HEK293 (cell line): ENCODE measurements around the gene PICALM.

Experiments used
- CTCF ChIA-PET: fragments of 350-600 bp; formaldehyde crosslinking; extraction: SDS; loops from one replicate; lab custom pipeline; 2021; ENCODE audit warnings: antibody characterized with exemption; lab: Yijun Ruan, JAX
- POLR2A ChIA-PET: fragments of 300-600 bp; formaldehyde crosslinking; extraction: SDS; loops from one replicate; lab custom pipeline; 2020; ENCODE audit warnings: antibody characterized with exemption, inconsistent platforms; lab: Yijun Ruan, JAX
- H3K27ac ChIP-seq: fragments of 200-500 bp; sonication (Bioruptor generic); 2 replicates; pipeline ENCODE4 v1.5.1; 2014; ENCODE audit warnings: low read depth, low read length, control low read depth, inconsistent platforms; ENCODE audit errors: extremely low read depth
- H3K36me3 ChIP-seq, 2 experiments: fragments of 200-500 bp in 1 of 2; sonication (Bioruptor generic) in 1 of 2; 1 replicate in 1 of 2; 2 replicates in 1 of 2; pipeline ENCODE4 v1.5.1; 2014 to 2017; ENCODE audit warnings: inconsistent platforms in 2 of 2, low read length in 2 of 2; ENCODE audit not compliant: control insufficient read depth in 2 of 2, insufficient read depth in 1 of 2
- H3K4me1 ChIP-seq: fragments of 200-500 bp; sonication (Bioruptor generic); 2 replicates; pipeline ENCODE4 v1.5.1; 2014; ENCODE audit warnings: mild to moderate bottlenecking, low read length, inconsistent platforms; ENCODE audit not compliant: control insufficient read depth, insufficient read depth
- H3K4me3 ChIP-seq: 2 replicates; pipeline ENCODE4 v1.5.1; 2011; ENCODE audit warnings: low read depth, mild to moderate bottlenecking, control low read depth, low read length, moderate library complexity
- H3K9me3 ChIP-seq: fragments of 200-500 bp; sonication (Bioruptor generic); 2 replicates; pipeline ENCODE4 v1.5.1; 2014; ENCODE audit warnings: low read depth, low read length, inconsistent platforms; ENCODE audit not compliant: control insufficient read depth, insufficient read depth
- BCL11A ChIP-seq: fragments of 450-650 bp; formaldehyde crosslinking; IDR thresholded peaks from 2 replicates; pipeline ENCODE4 v1.5.1; 2016; ENCODE audit warnings: low read depth, missing biosample characterization, missing genetic modification characterization
- EGR2 ChIP-seq: fragments of 450-650 bp; formaldehyde crosslinking; IDR thresholded peaks from 2 replicates; pipeline ENCODE4 v1.5.1; 2016; ENCODE audit warnings: low read depth, missing biosample characterization, missing genetic modification characterization
- MYNN ChIP-seq: fragments of 450-650 bp; formaldehyde crosslinking; IDR thresholded peaks from 2 replicates; pipeline ENCODE4 v1.5.1; 2016; ENCODE audit warnings: missing biosample characterization, missing genetic modification characterization, borderline replicate concordance
- OSR2 ChIP-seq: fragments of 450-650 bp; formaldehyde crosslinking; IDR thresholded peaks from 2 replicates; pipeline ENCODE4 v1.5.1; 2016; ENCODE audit warnings: missing biosample characterization, missing genetic modification characterization
- PRDM10 ChIP-seq: fragments of 450-650 bp; formaldehyde crosslinking; IDR thresholded peaks from 2 replicates; pipeline ENCODE4 v1.5.1; 2016; ENCODE audit warnings: missing biosample characterization, missing genetic modification characterization
- ZBTB6 ChIP-seq: fragments of 450-650 bp; formaldehyde crosslinking; IDR thresholded peaks from 2 replicates; pipeline ENCODE4 v1.5.1; 2017; ENCODE audit warnings: missing biosample characterization, missing genetic modification characterization
- ZNF112 ChIP-seq: fragments of 450-650 bp; formaldehyde crosslinking; IDR thresholded peaks from 2 replicates; pipeline ENCODE4 v1.5.0; 2017; ENCODE audit warnings: missing biosample characterization, missing genetic modification characterization
- ZNF223 ChIP-seq: fragments of 450-650 bp; formaldehyde crosslinking; IDR thresholded peaks from 2 replicates; pipeline ENCODE4 v1.5.1; 2016; ENCODE audit warnings: missing biosample characterization, missing genetic modification characterization
- ZNF292 ChIP-seq: fragments of 450-650 bp; formaldehyde crosslinking; IDR thresholded peaks from 2 replicates; pipeline ENCODE4 v1.5.1; 2016; ENCODE audit warnings: low read depth, missing biosample characterization, missing genetic modification characterization, borderline replicate concordance
- ZNF362 ChIP-seq: fragments of 450-650 bp; formaldehyde crosslinking; IDR thresholded peaks from 2 replicates; pipeline ENCODE4 v1.5.1; 2016; ENCODE audit warnings: missing biosample characterization, missing genetic modification characterization
- ZNF37A ChIP-seq: fragments of 450-650 bp; IDR thresholded peaks from 2 replicates; pipeline ENCODE4 v1.5.1; 2018; ENCODE audit warnings: missing biosample characterization, missing genetic modification characterization
- ZNF48 ChIP-seq: fragments of 450-650 bp; formaldehyde crosslinking; IDR thresholded peaks from 2 replicates; pipeline ENCODE4 v1.5.1; 2016; ENCODE audit warnings: missing biosample characterization, missing genetic modification characterization
- ZNF510 ChIP-seq: fragments of 450-650 bp; formaldehyde crosslinking; IDR thresholded peaks from 2 replicates; pipeline ENCODE4 v1.5.1; 2018; ENCODE audit warnings: mild to moderate bottlenecking, missing genetic modification characterization, missing biosample characterization; ENCODE audit not compliant: insufficient replicate concordance
- ZNF521 ChIP-seq: fragments of 450-650 bp; formaldehyde crosslinking; IDR thresholded peaks from 2 replicates; pipeline ENCODE4 v1.5.1; 2017; ENCODE audit warnings: missing biosample characterization, mild to moderate bottlenecking, missing genetic modification characterization
- ZNF664 ChIP-seq: fragments of 450-650 bp; formaldehyde crosslinking; IDR thresholded peaks from 2 replicates; pipeline ENCODE4 v1.5.1; 2016; ENCODE audit warnings: missing biosample characterization, missing genetic modification characterization
- ZNF707 ChIP-seq: fragments of 450-650 bp; formaldehyde crosslinking; IDR thresholded peaks from 2 replicates; pipeline ENCODE4 v1.5.1; 2016; ENCODE audit warnings: missing biosample characterization, missing genetic modification characterization
- ZNF777 ChIP-seq: fragments of 450-650 bp; formaldehyde crosslinking; IDR thresholded peaks from 2 replicates; pipeline ENCODE4 v1.5.1; 2017; ENCODE audit warnings: missing biosample characterization, missing genetic modification characterization, borderline replicate concordance
- ZSCAN30 ChIP-seq: fragments of 450-650 bp; IDR thresholded peaks from 2 replicates; pipeline ENCODE4 v1.5.1; 2018; ENCODE audit warnings: missing biosample characterization, mild to moderate bottlenecking, missing genetic modification characterization, moderate library complexity

PICALM gene

GRCh38 chr11:86067009-86067850, 1.7 kb downstream of the PICALM start (continued):
- no peak for TF ChIP-seq BCL11A

GRCh38 chr11:86066657-86067008, 2.3 kb downstream of the PICALM start:
- Histone ChIP-seq H3K9me3 (no peaks in the 10 kb centered on the region), H3K36me3 (no peaks in the 10 kb centered on the region), H3K4me3 (peak overlapping the region; percentile 69), H3K27ac (no peak overlapping the region), H3K4me1 (peaks cover 3% of the 10 kb centered on the region; the same call in 1 of the 2 replicates)
- ChIA-PET CTCF (interaction anchor here (1.2 to 1.8 kb wide), 3 partner anchors 25 to 212 kb away, joined by 4 to 8 read pairs (median 6); partner anchors contain the start of gene CCDC83), POLR2A (interaction anchor here (0.9 kb wide), 1 partner anchor 127 kb away, joined by 3 read pairs; no protein-coding TSS in a partner anchor)
- TF ChIP-seq ZNF777 (tag by site-specific recombination): no peak
- no peak for TF ChIP-seq ZSCAN30 (tag by site-specific recombination)
- no peak for TF ChIP-seq ZNF37A (tag by site-specific recombination)
- no peak for TF ChIP-seq ZNF112 (tag by site-specific recombination)
- no peak for TF ChIP-seq ZNF707 (tag by site-specific recombination)
- TF ChIP-seq ZNF362: no peak
- no peak for TF ChIP-seq OSR2 (tag by site-specific recombination)
- no peak for TF ChIP-seq ZBTB6 (tag by site-specific recombination)

- H3K4me1 ChIP-seq: peaks cover 3% of the 10 kb centered on the region; the same call in 1 of the 2 replicates
- H3K27ac ChIP-seq: no peak overlapping the region
- no peaks in the 10 kb centered on the region for H3K36me3 ChIP-seq
- TF ChIP-seq MYNN (tag by site-specific recombination): no peak
- TF ChIP-seq PRDM10: no peak
- no peak for TF ChIP-seq ZNF510
- TF ChIP-seq ZNF521 (tag by site-specific recombination): no peak
- no peak for TF ChIP-seq ZNF48
- no peak for TF ChIP-seq EGR2
- no peak for TF ChIP-seq ZNF223 (tag by site-specific recombination)
- no peak for TF ChIP-seq ZNF664
- no peak for TF ChIP-seq ZNF292 (tag by site-specific recombination)
- TF ChIP-seq, all 188 proteins: peak for 0
- H3K4me3 ChIP-seq: peak overlapping the region; percentile 69
- ChIA-PET CTCF (interaction anchor here (1.2 to 2.2 kb wide), 2 partner anchors 24 to 128 kb away, joined by 6 to 8 read pairs; no protein-coding TSS in a partner anchor), POLR2A (interaction anchor here (0.9 kb wide), 1 partner anchor 128 kb away, joined by 3 read pairs; no protein-coding TSS in a partner anchor)
- H3K9me3 ChIP-seq: no peaks in the 10 kb centered on the region
Observed at GRCh38 chr11:86066033-86066432, 2.9 kb downstream of the PICALM start.
